ENCODE data around the gene DOK1. TPM values are rescaled to one million over a fixed set of nuclear protein-coding genes. Genes with fewer than 3 reads are reported as not detected.

The DOK1 gene
- total RNA-seq, 1 experiment from 2014 or later, result 4.7 TPM

- peaks cover 7% of the 10 kb centered on the region; the same call in 1 of the 2 replicates for H3K36me3 ChIP-seq (ENCODE audit: low read depth, low read length)
- POLR2A ChIA-PET (ENCODE audit: unreplicated experiment), result no interaction called here
- intact Hi-C loops (cut with micrococcal nuclease), result loop anchor here (5.0 kb wide), 1 partner anchor 53 kb away; no protein-coding TSS in a partner anchor
- H3K4me1 ChIP-seq (ENCODE audit: insufficient read depth, low read length), result peaks cover 8% of the 10 kb centered on the region; the same call in 1 of the 2 replicates
- H3K9me3 ChIP-seq (ENCODE audit: low read length), result no peaks in the 10 kb centered on the region
- no peaks in the 10 kb centered on the region for H4K20me1 ChIP-seq (ENCODE audit: low read length)
- H2AFZ ChIP-seq (ENCODE audit: low read length), result no peak overlapping the region
- H3K4me2 ChIP-seq (ENCODE audit: low read length), result no peak overlapping the region
- no peaks in the 10 kb centered on the region for H3K27me3 ChIP-seq (ENCODE audit: low read length)
- H3K27ac ChIP-seq (ENCODE audit: low read length), result no peak overlapping the region
- CTCF ChIA-PET, result no interaction called here
- DNase-seq (no peak), ATAC-seq (no peak)
- no peak overlapping the region for H3K9ac ChIP-seq (ENCODE audit: low read length)
- no peaks in the 10 kb centered on the region for H3K9me2 ChIP-seq (replicated peaks; ENCODE audit: low read length)
- peaks cover 20% of the 10 kb centered on the region for H3K79me2 ChIP-seq (ENCODE audit: low read length)
- no peaks in the 10 kb centered on the region for H3F3A ChIP-seq (ENCODE audit: low read length, unreplicated experiment)
- no TSS peak for BruUV-seq (replicated peaks)
- TF ChIP-seq EZH2phosphoT487 (IDR thresholded peaks at IDR 0.05; ENCODE audit: borderline replicate concordance, low read length) (no peak), EZH2 (IDR thresholded peaks at IDR 0.05; ENCODE audit: low read length, unreplicated experiment) (no peak), CTCF (conservative IDR thresholded peaks at IDR 0.05; ENCODE audit: low read depth, low read length) (no peak)
- H3K4me3 ChIP-seq (ENCODE audit: low read length), result no peak overlapping the region
Observed at GRCh38 chr2:74534411-74534810, 20.1 kb upstream of the DOK1 start.

GRCh38 chr2:74535440-74535965 lies 19.0 kb upstream of the DOK1 start:
- TF ChIP-seq CTCF (conservative IDR thresholded peaks at IDR 0.05; ENCODE audit: low read depth, low read length) (no peak), EZH2 (IDR thresholded peaks at IDR 0.05; ENCODE audit: low read length, unreplicated experiment) (no peak), EZH2phosphoT487 (IDR thresholded peaks at IDR 0.05; ENCODE audit: borderline replicate concordance, low read length) (no peak)
- no peak overlapping the region for H3K4me3 ChIP-seq (ENCODE audit: low read length)
- H3K27me3 ChIP-seq (ENCODE audit: low read length), result no peaks in the 10 kb centered on the region
- BruUV-seq (replicated peaks), result no TSS peak
- no peaks in the 10 kb centered on the region for H3K9me2 ChIP-seq (replicated peaks; ENCODE audit: low read length)
- peaks cover 12% of the 10 kb centered on the region for H3K79me2 ChIP-seq (ENCODE audit: low read length)
- intact Hi-C loops (cut with micrococcal nuclease), result no loop called here
- ChIA-PET POLR2A (ENCODE audit: unreplicated experiment) (no interaction called here), CTCF (no interaction called here)
- DNase-seq (no peak), ATAC-seq (no peak)
- H3K36me3 ChIP-seq (ENCODE audit: low read depth, low read length), result peaks cover 7% of the 10 kb centered on the region; the same call in 1 of the 2 replicates
- H3K9ac ChIP-seq (ENCODE audit: low read length), result no peak overlapping the region
- no peaks in the 10 kb centered on the region for H3F3A ChIP-seq (ENCODE audit: low read length, unreplicated experiment)
- H2AFZ ChIP-seq (ENCODE audit: low read length), result no peak overlapping the region
- no peak overlapping the region for H3K27ac ChIP-seq (ENCODE audit: low read length)
- H4K20me1 ChIP-seq (ENCODE audit: low read length), result no peaks in the 10 kb centered on the region
- H3K9me3 ChIP-seq (ENCODE audit: low read length), result no peaks in the 10 kb centered on the region
- H3K4me2 ChIP-seq (ENCODE audit: low read length), result no peak overlapping the region
- peaks cover 8% of the 10 kb centered on the region; the same call in 1 of the 2 replicates for H3K4me1 ChIP-seq (ENCODE audit: insufficient read depth, low read length)

GRCh38 chr2:74536166-74536950 lies 18.2 kb upstream of the DOK1 start:
- H3K9me3 ChIP-seq (ENCODE audit: low read length), result no peaks in the 10 kb centered on the region
- ChIA-PET CTCF (no interaction called here), POLR2A (ENCODE audit: unreplicated experiment) (no interaction called here)
- intact Hi-C loops (cut with micrococcal nuclease), result no loop called here
- H3K4me1 ChIP-seq (ENCODE audit: insufficient read depth, low read length), result 0 out of 2 replicates have a peak, but pooled peaks cover 2% of the 10 kb centered on the region
- DNase-seq (no peak), ATAC-seq (no peak)
- H3K36me3 ChIP-seq (ENCODE audit: low read depth, low read length), result peaks cover 7% of the 10 kb centered on the region; the same call in 1 of the 2 replicates
- peaks cover 4% of the 10 kb centered on the region for H3K79me2 ChIP-seq (ENCODE audit: low read length)
- H3K4me3 ChIP-seq (ENCODE audit: low read length), result no peak overlapping the region
- BruUV-seq (replicated peaks), result no TSS peak
- H3K9me2 ChIP-seq (replicated peaks; ENCODE audit: low read length), result no peaks in the 10 kb centered on the region
- no peak overlapping the region for H3K4me2 ChIP-seq (ENCODE audit: low read length)
- no peak overlapping the region for H2AFZ ChIP-seq (ENCODE audit: low read length)
- no peak overlapping the region for H3K27ac ChIP-seq (ENCODE audit: low read length)
- no peaks in the 10 kb centered on the region for H3F3A ChIP-seq (ENCODE audit: low read length, unreplicated experiment)
- no peak overlapping the region for H3K9ac ChIP-seq (ENCODE audit: low read length)
- TF ChIP-seq EZH2 (IDR thresholded peaks at IDR 0.05; ENCODE audit: low read length, unreplicated experiment) (no peak), EZH2phosphoT487 (IDR thresholded peaks at IDR 0.05; ENCODE audit: borderline replicate concordance, low read length) (no peak), CTCF (conservative IDR thresholded peaks at IDR 0.05; ENCODE audit: low read depth, low read length) (no peak)
- H3K27me3 ChIP-seq (ENCODE audit: low read length), result no peaks in the 10 kb centered on the region
- H4K20me1 ChIP-seq (ENCODE audit: low read length), result no peaks in the 10 kb centered on the region
